OCI-LY3 (cell line): ENCODE results near the gene SPTBN2.

Experiments
- H2AFZ ChIP-seq: fragments of 200-600, 300-600 bp; shearing (Covaris generic); 2 replicates; pipeline ENCODE4 v1.6.0; 2014; ENCODE audit warnings: antibody characterized with exemption, low read depth, low read length
- H3K27ac ChIP-seq: fragments of 200-600, 300-600 bp; sonication (generic); 2 replicates; pipeline ENCODE4 v1.5.1; 2014; ENCODE audit warnings: mild to moderate bottlenecking, low read length, moderate library complexity, mixed read lengths
- H3K27me3 ChIP-seq: fragments of 200-600, 300-600 bp; sonication (generic); 2 replicates; pipeline ENCODE4 v1.6.1; 2014; ENCODE audit warnings: low read depth, low read length, mixed read lengths
- H3K36me3 ChIP-seq: fragments of 200-600, 300-600 bp; sonication (generic); replicated peaks from 2 replicates; pipeline ENCODE3; 2014; ENCODE audit warnings: low read depth, low read length, mixed read lengths
- H3K4me1 ChIP-seq: fragments of 300-600, 200-600 bp; sonication (generic); 2 replicates; pipeline ENCODE4 v1.6.1; 2014; ENCODE audit warnings: low read length, mixed read lengths
- H3K4me2 ChIP-seq: fragments of 200-600, 300-600 bp; sonication (generic); 2 replicates; pipeline ENCODE4 v1.6.1; 2014; ENCODE audit warnings: low read length, mixed read lengths
- H3K4me3 ChIP-seq: fragments of 300-600, 200-600 bp; sonication (generic); 2 replicates; pipeline ENCODE4 v1.5.1; 2014; ENCODE audit warnings: antibody characterized with exemption, mild to moderate bottlenecking, low read length, moderate library complexity
- H3K79me2 ChIP-seq: fragments of 300-600, 200-600 bp; shearing (Covaris generic); 2 replicates; pipeline ENCODE4 v1.6.1; 2014; ENCODE audit warnings: mild to moderate bottlenecking, low read length, mixed read lengths
- H3K9ac ChIP-seq: fragments of 300-600, 200-600 bp; shearing (Covaris generic); 2 replicates; pipeline ENCODE4 v1.6.0; 2014; ENCODE audit warnings: mild to moderate bottlenecking, low read length, moderate library complexity
- H3K9me3 ChIP-seq: fragments of 200-600, 300-600 bp; shearing (Covaris generic); 2 replicates; pipeline ENCODE4 v1.6.1; 2014; ENCODE audit warnings: low read length, mixed read lengths; ENCODE audit not compliant: insufficient read depth
- H4K20me1 ChIP-seq: fragments of 200-600, 300-600 bp; sonication (generic); 2 replicates; pipeline ENCODE4 v1.6.1; 2016; ENCODE audit warnings: low read length, mixed read lengths; ENCODE audit not compliant: insufficient read depth
- CTCF ChIP-seq: fragments of 200-600, 300-600 bp; sonication (generic); IDR thresholded peaks from 2 replicates; pipeline ENCODE4 v1.5.1; 2014; ENCODE audit warnings: antibody characterized with exemption, low read length, low read depth
- EZH2phosphoT487 ChIP-seq: fragments of 200-600 bp; shearing (Covaris generic); IDR thresholded peaks from 2 replicates; pipeline ENCODE4 v1.6.1; 2018; ENCODE audit warnings: antibody characterized with exemption, mixed run types, low read depth

The SPTBN2 gene

GRCh38 chr11:66743271-66743968, 14.4 kb upstream of the SPTBN2 start:
- Histone ChIP-seq H3K9me3 (peaks cover 14% of the 10 kb centered on the region), H3K79me2 (peaks cover 9% of the 10 kb centered on the region; the same call in 1 of the 2 replicates), H3K27ac (no peak overlapping the region), H3K27me3 (no peaks in the 10 kb centered on the region), H3K36me3 (peaks cover 14% of the 10 kb centered on the region), H3K4me3 (peak overlapping the region; percentile 80), H3K4me2 (peak overlapping the region; percentile 71), H4K20me1 (no peaks in the 10 kb centered on the region), H3K4me1 (peaks cover 18% of the 10 kb centered on the region), H2AFZ (no peak overlapping the region), H3K9ac (no peak overlapping the region)
- no peak for TF ChIP-seq CTCF
- TF ChIP-seq EZH2phosphoT487, result no peak

- peaks cover 14% of the 10 kb centered on the region for H3K36me3 ChIP-seq
- no peak overlapping the region for H3K4me3 ChIP-seq
- H3K4me1 ChIP-seq, result peaks cover 10% of the 10 kb centered on the region
- H3K79me2 ChIP-seq, result peaks cover 8% of the 10 kb centered on the region; the same call in 1 of the 2 replicates
- TF ChIP-seq EZH2phosphoT487, result no peak
- TF ChIP-seq CTCF, result no peak
- H3K27me3 ChIP-seq, result 0 out of 2 replicates have a peak, but pooled peaks cover 9% of the 10 kb centered on the region
- peaks cover 14% of the 10 kb centered on the region for H3K9me3 ChIP-seq
- H3K4me2 ChIP-seq, result no peak overlapping the region
- H3K27ac ChIP-seq, result no peak overlapping the region
- H4K20me1 ChIP-seq, result no peaks in the 10 kb centered on the region
- no peak overlapping the region for H2AFZ ChIP-seq
- no peak overlapping the region for H3K9ac ChIP-seq
Measured at GRCh38 chr11:66741153-66741552, 12.1 kb upstream of the SPTBN2 start.

- Histone ChIP-seq H3K4me3 (no peak overlapping the region), H2AFZ (no peak overlapping the region), H3K36me3 (peaks cover 14% of the 10 kb centered on the region), H3K9me3 (peaks cover 14% of the 10 kb centered on the region), H3K4me2 (no peak overlapping the region), H3K27ac (no peak overlapping the region), H3K79me2 (no peaks in the 10 kb centered on the region; the same call in 1 of the 2 replicates), H3K9ac (no peak overlapping the region), H3K4me1 (peaks cover 6% of the 10 kb centered on the region; the same call in 1 of the 2 replicates), H4K20me1 (no peaks in the 10 kb centered on the region), H3K27me3 (0 out of 2 replicates have a peak, but pooled peaks cover 9% of the 10 kb centered on the region)
- TF ChIP-seq EZH2phosphoT487 (no peak), CTCF (no peak)
Measured at GRCh38 chr11:66739983-66740382, 11.0 kb upstream of the SPTBN2 start.

GRCh38 chr11:66734215-66734614, 5.2 kb upstream of the SPTBN2 start:
- Histone ChIP-seq H3K36me3 (no peaks in the 10 kb centered on the region), H3K9ac (no peak overlapping the region)
- TF ChIP-seq CTCF, result no peak
- no peak for TF ChIP-seq EZH2phosphoT487

More at GRCh38 chr11:66734215-66734614, 5.2 kb upstream of the SPTBN2 start:
- Histone ChIP-seq H3K9me3 (no peaks in the 10 kb centered on the region), H3K79me2 (no peaks in the 10 kb centered on the region), H3K4me1 (peaks cover 18% of the 10 kb centered on the region), H3K27ac (no peak overlapping the region), H4K20me1 (no peaks in the 10 kb centered on the region), H3K27me3 (peaks cover 37% of the 10 kb centered on the region), H2AFZ (no peak overlapping the region), H3K4me3 (no peak overlapping the region), H3K4me2 (no peak overlapping the region)
